ENCODE results near the gene RAD51B. TPM values are rescaled to one million over a fixed set of nuclear protein-coding genes. Genes with fewer than 3 reads are reported as not detected.

Gene RAD51B
- total and polyA plus RNA-seq, 9 donors = 21.6 to 70.1 (median 35.1) TPM

- Histone ChIP-seq H3K4me3 (no peak overlapping the region), H3K27me3 (no peaks in the 10 kb centered on the region), H3K36me3 (no peaks in the 10 kb centered on the region), H3K4me1 (ENCODE audit: insufficient read depth) (peaks cover 28% of the 10 kb centered on the region), H3K9me3 (no peaks in the 10 kb centered on the region), H3K27ac (peak overlapping the region; percentile 50 to 58)
- intact Hi-C loops (cut with DNase I) = loop anchor here in 1 of 4 donors (10.0 kb wide), 1 partner anchor 96 kb away; no protein-coding TSS in a partner anchor
- TF ChIP-seq, protein P1, sequence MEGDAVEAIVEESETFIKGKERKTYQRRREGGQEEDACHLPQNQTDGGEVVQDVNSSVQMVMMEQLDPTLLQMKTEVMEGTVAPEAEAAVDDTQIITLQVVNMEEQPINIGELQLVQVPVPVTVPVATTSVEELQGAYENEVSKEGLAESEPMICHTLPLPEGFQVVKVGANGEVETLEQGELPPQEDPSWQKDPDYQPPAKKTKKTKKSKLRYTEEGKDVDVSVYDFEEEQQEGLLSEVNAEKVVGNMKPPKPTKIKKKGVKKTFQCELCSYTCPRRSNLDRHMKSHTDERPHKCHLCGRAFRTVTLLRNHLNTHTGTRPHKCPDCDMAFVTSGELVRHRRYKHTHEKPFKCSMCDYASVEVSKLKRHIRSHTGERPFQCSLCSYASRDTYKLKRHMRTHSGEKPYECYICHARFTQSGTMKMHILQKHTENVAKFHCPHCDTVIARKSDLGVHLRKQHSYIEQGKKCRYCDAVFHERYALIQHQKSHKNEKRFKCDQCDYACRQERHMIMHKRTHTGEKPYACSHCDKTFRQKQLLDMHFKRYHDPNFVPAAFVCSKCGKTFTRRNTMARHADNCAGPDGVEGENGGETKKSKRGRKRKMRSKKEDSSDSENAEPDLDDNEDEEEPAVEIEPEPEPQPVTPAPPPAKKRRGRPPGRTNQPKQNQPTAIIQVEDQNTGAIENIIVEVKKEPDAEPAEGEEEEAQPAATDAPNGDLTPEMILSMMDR (IDR thresholded peaks at IDR 0.05) = no peak
- TF ChIP-seq POLR2A (IDR thresholded peaks at IDR 0.05) (no peak), EP300 (IDR thresholded peaks at IDR 0.05) (no peak)
- DNase-seq = no peak
- 35 to 43% (median 40%) methylated on average over 3 of the region's 3 CpGs for WGBS, 3 donors
These were observed 598.9 kb downstream of the RAD51B start for GRCh38 chr14:68418174-68419118.

- Histone ChIP-seq H3K9me3 (no peaks in the 10 kb centered on the region), H3K4me1 (ENCODE audit: insufficient read depth) (peaks cover 14% of the 10 kb centered on the region), H3K27me3 (no peaks in the 10 kb centered on the region), H3K4me3 (no peak overlapping the region), H3K36me3 (no peaks in the 10 kb centered on the region), H3K27ac (no peak overlapping the region)
- no peak for TF ChIP-seq POLR2A (IDR thresholded peaks at IDR 0.05)
- TF ChIP-seq EP300 (IDR thresholded peaks at IDR 0.05) = peak; percentile 11
- TF ChIP-seq, protein P1 (IDR thresholded peaks at IDR 0.05) = no peak
- intact Hi-C loops (cut with DNase I) = no loop called here
- WGBS, 3 donors = 65 to 87% (median 66%) methylated on average over 5 of the region's 5 CpGs
- DNase-seq = no peak
These were observed 600.8 kb downstream of the RAD51B start for GRCh38 chr14:68420350-68420749.

DNA sequence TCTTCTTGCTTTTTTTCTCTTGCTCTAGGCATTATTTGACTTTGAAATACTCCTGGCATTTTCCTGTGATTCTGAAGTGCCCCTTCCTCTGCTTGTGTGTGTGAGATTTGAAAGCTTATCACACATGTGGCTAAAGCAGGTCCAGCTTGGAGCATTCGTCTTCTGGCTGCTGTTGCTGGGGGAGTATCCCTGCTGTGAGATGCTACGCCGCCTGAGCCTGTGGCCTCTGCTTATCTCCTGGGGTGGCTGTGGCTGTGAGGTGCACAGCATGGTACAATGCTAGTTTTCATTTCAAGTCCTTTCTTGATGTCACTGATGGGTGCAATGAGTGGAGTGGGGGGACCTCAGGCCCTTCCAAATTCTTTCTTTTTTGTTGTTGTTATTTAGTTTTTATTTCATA, 601.5 kb downstream of the RAD51B start:
- H3K4me3 ChIP-seq = no peak overlapping the region
- H3K36me3 ChIP-seq = no peaks in the 10 kb centered on the region
- no peak for DNase-seq
- H3K4me1 ChIP-seq (ENCODE audit: insufficient read depth) = peaks cover 13% of the 10 kb centered on the region
- TF ChIP-seq, protein P1 (IDR thresholded peaks at IDR 0.05) = no peak
- TF ChIP-seq POLR2A (IDR thresholded peaks at IDR 0.05) (no peak), EP300 (IDR thresholded peaks at IDR 0.05) (no peak)
- no peaks in the 10 kb centered on the region for H3K9me3 ChIP-seq
- 32 to 60% (median 47%) methylated on average over 3 of the region's 3 CpGs for WGBS, 3 donors
- H3K27me3 ChIP-seq = no peaks in the 10 kb centered on the region
- intact Hi-C loops (cut with DNase I) = no loop called here
- H3K27ac ChIP-seq = no peak overlapping the region

GRCh38 chr14:68423686-68424085, 604.1 kb downstream of the RAD51B start:
- 93 to 97% (median 94%) methylated on average over 2 of the region's 2 CpGs for WGBS, 3 donors
- no peak overlapping the region for H3K4me3 ChIP-seq

More at GRCh38 chr14:68423686-68424085, 604.1 kb downstream of the RAD51B start:
- H3K27ac ChIP-seq = no peak overlapping the region
- no peaks in the 10 kb centered on the region for H3K36me3 ChIP-seq
- TF ChIP-seq, protein P1 (IDR thresholded peaks at IDR 0.05) = no peak
- TF ChIP-seq POLR2A (IDR thresholded peaks at IDR 0.05) (no peak), EP300 (IDR thresholded peaks at IDR 0.05) (no peak)
- H3K9me3 ChIP-seq = no peaks in the 10 kb centered on the region
- no peaks in the 10 kb centered on the region for H3K27me3 ChIP-seq
- intact Hi-C loops (cut with DNase I) = no loop called here
- peaks cover 11% of the 10 kb centered on the region for H3K4me1 ChIP-seq (ENCODE audit: insufficient read depth)
- DNase-seq = no peak

Data from ovary (tissue), 9 donors.